Suprapubic skin (tissue), 4 donors: Measurements from ENCODE around the gene SLC2A1. TPM values are rescaled to one million over a fixed set of nuclear protein-coding genes. Genes with fewer than 3 reads are reported as not detected.

Experiments used
- DNase-seq, 2 donors: peaks; one replicate each; pipeline ENCODE4 v3.0.0-alpha.2; 2019; ENCODE audit warnings: low spot score in 2 of 2
- H3K27ac ChIP-seq: fragments of 200-600 bp; sonication (generic); one replicate; pipeline ENCODE4 v1.5.1; 2019
- H3K27me3 ChIP-seq: fragments of 200-600 bp; sonication (generic); one replicate; pipeline ENCODE4 v1.5.1; 2019
- H3K36me3 ChIP-seq: fragments of 200-600 bp; sonication (generic); one replicate; pipeline ENCODE4 v1.5.1; 2019
- H3K4me1 ChIP-seq: fragments of 200-600 bp; sonication (generic); one replicate; pipeline ENCODE4 v1.5.1; 2019
- H3K4me3 ChIP-seq: fragments of 200-600 bp; sonication (generic); one replicate; pipeline ENCODE4 v1.5.1; 2019; ENCODE audit warnings: mild to moderate bottlenecking
- H3K9me3 ChIP-seq: fragments of 200-600 bp; sonication (generic); one replicate; pipeline ENCODE4 v1.5.1; 2019
- CTCF ChIP-seq, 2 donors: fragments of 200-600 bp in 1 of 2; fragments of 450-650 bp in 1 of 2; sonication (generic) in 1 of 2; IDR thresholded peaks; one replicate each; pipeline ENCODE4 v1.5.1; 2016 to 2019; ENCODE audit warnings: antibody characterized with exemption in 2 of 2, mild to moderate bottlenecking in 1 of 2, moderate library complexity in 1 of 2
- EP300 ChIP-seq: sonication (generic); formaldehyde crosslinking; IDR thresholded peaks from one replicate; pipeline ENCODE4 v1.6.1; 2017; ENCODE audit warnings: antibody characterized with exemption
- POLR2A ChIP-seq, 2 donors: fragments of 450-650 bp; IDR thresholded peaks; one replicate each; pipeline ENCODE4 v1.6.1; 2017; ENCODE audit warnings: antibody characterized with exemption in 2 of 2, mild to moderate bottlenecking in 2 of 2, moderate library complexity in 2 of 2
- POLR2AphosphoS5 ChIP-seq, 3 donors: sonication (generic); formaldehyde crosslinking; IDR thresholded peaks; one replicate each; pipeline ENCODE4 v1.6.1; 2017; ENCODE audit warnings: antibody characterized with exemption in 3 of 3
- WGBS: methylation state at CpG from one replicate; pipeline ENCODE4 v1.1.5; 2018; 5-methylcytosine and 5-hydroxymethylcytosine counted together
- total RNA-seq, 4 donors: library from RNA; depleted of rRNA; stranded (reverse); fragments of >200 nt; gene quantifications; one replicate each; pipeline ENCODE4 v1.1.0, GENCODE V29; 2016

The SLC2A1 gene
- total RNA-seq, 4 donors from 2014 or later = 466 to 1,239 (median 686) TPM

GRCh38 chr1:42979036-42979430, 20.4 kb upstream of the SLC2A1 start:
- DNase-seq = no peak
- TF ChIP-seq POLR2AphosphoS5 (IDR thresholded peaks at IDR 0.05) (no peak), CTCF (IDR thresholded peaks at IDR 0.05) (no peak), POLR2A (IDR thresholded peaks at IDR 0.05) (no peak), EP300 (no peak)
- H3K4me3 ChIP-seq = no peak overlapping the region
- H3K36me3 ChIP-seq = peaks cover 2% of the 10 kb centered on the region
- no peaks in the 10 kb centered on the region for H3K9me3 ChIP-seq
- H3K27me3 ChIP-seq = peaks cover 4% of the 10 kb centered on the region
- 92% methylated on average over 2 of the region's 2 CpGs for WGBS
- no peaks in the 10 kb centered on the region for H3K4me1 ChIP-seq
- H3K27ac ChIP-seq = no peak overlapping the region

- H3K27me3 ChIP-seq = peaks cover 4% of the 10 kb centered on the region
- H3K4me1 ChIP-seq = no peaks in the 10 kb centered on the region
- H3K36me3 ChIP-seq = peaks cover 5% of the 10 kb centered on the region
- DNase-seq = no peak
- H3K9me3 ChIP-seq = no peaks in the 10 kb centered on the region
- no peak overlapping the region for H3K4me3 ChIP-seq
- no peak for TF ChIP-seq POLR2AphosphoS5 (IDR thresholded peaks at IDR 0.05)
- TF ChIP-seq CTCF (IDR thresholded peaks at IDR 0.05) = no peak
- no peak for TF ChIP-seq EP300
- no peak for TF ChIP-seq POLR2A (IDR thresholded peaks at IDR 0.05)
- WGBS = 86% methylated on average over 14 of the region's 14 CpGs
- H3K27ac ChIP-seq = no peak overlapping the region
Observed at GRCh38 chr1:42978317-42979035, 19.8 kb upstream of the SLC2A1 start.

GRCh38 chr1:42977653-42978052, 19.0 kb upstream of the SLC2A1 start:
- Histone ChIP-seq H3K36me3 (peaks cover 5% of the 10 kb centered on the region), H3K27ac (no peak overlapping the region), H3K9me3 (no peaks in the 10 kb centered on the region), H3K4me3 (no peak overlapping the region), H3K27me3 (peaks cover 4% of the 10 kb centered on the region), H3K4me1 (no peaks in the 10 kb centered on the region)
- 100% methylated on average over 1 of the region's 1 CpG for WGBS
- DNase-seq = no peak
- no peak for TF ChIP-seq CTCF (IDR thresholded peaks at IDR 0.05)
- TF ChIP-seq EP300 = no peak
- TF ChIP-seq POLR2AphosphoS5 (IDR thresholded peaks at IDR 0.05) = no peak
- TF ChIP-seq POLR2A (IDR thresholded peaks at IDR 0.05) = no peak

GRCh38 chr1:42975561-42976225, 17.0 kb upstream of the SLC2A1 start:
- Histone ChIP-seq H3K4me3 (no peak overlapping the region), H3K27me3 (peaks cover 4% of the 10 kb centered on the region), H3K27ac (no peak overlapping the region), H3K36me3 (peaks cover 5% of the 10 kb centered on the region), H3K9me3 (no peaks in the 10 kb centered on the region), H3K4me1 (no peaks in the 10 kb centered on the region)
- DNase-seq = no peak
- WGBS = 88% methylated on average over 4 of the region's 4 CpGs
- TF ChIP-seq POLR2A (IDR thresholded peaks at IDR 0.05) = no peak
- TF ChIP-seq EP300 = no peak
- TF ChIP-seq CTCF (IDR thresholded peaks at IDR 0.05) = no peak
- no peak for TF ChIP-seq POLR2AphosphoS5 (IDR thresholded peaks at IDR 0.05)

- H3K36me3 ChIP-seq = peaks cover 5% of the 10 kb centered on the region
- no peaks in the 10 kb centered on the region for H3K4me1 ChIP-seq
- H3K4me3 ChIP-seq = no peak overlapping the region
- H3K27me3 ChIP-seq = peaks cover under 1% of the 10 kb centered on the region
- DNase-seq = no peak
- WGBS = 67% methylated on average over 3 of the region's 3 CpGs
- H3K9me3 ChIP-seq = no peaks in the 10 kb centered on the region
- TF ChIP-seq EP300 (no peak), POLR2A (IDR thresholded peaks at IDR 0.05) (no peak), POLR2AphosphoS5 (IDR thresholded peaks at IDR 0.05) (no peak), CTCF (IDR thresholded peaks at IDR 0.05) (no peak)
- no peak overlapping the region for H3K27ac ChIP-seq
Observed at GRCh38 chr1:42974767-42975437, 16.2 kb upstream of the SLC2A1 start.
